Endometrial microvascular endothelial cells (primary cell): ENCODE results near the gene TH. TPM values are rescaled to one million over a fixed set of nuclear protein-coding genes. Genes with fewer than 3 reads are reported as not detected.

Experiments used
- in situ Hi-C: cut with HindIII; loops from 2 replicates; pipeline ENCODE4 v1.10.0; 2017; ENCODE audit warnings: low sequenced_read_pairs, low pct_unique_long_range_greater_than_20kb; ENCODE audit errors: inconsistent ontology term
- total RNA-seq: library from RNA; depleted of rRNA; stranded (reverse); fragments of >200 nt; gene quantifications from one replicate; pipeline ENCODE4 v1.2.3, GENCODE V29; 2015; ENCODE audit errors: inconsistent ontology term

Gene TH
- total RNA-seq, 1 donor from 2014 or later: not detected

DNA sequence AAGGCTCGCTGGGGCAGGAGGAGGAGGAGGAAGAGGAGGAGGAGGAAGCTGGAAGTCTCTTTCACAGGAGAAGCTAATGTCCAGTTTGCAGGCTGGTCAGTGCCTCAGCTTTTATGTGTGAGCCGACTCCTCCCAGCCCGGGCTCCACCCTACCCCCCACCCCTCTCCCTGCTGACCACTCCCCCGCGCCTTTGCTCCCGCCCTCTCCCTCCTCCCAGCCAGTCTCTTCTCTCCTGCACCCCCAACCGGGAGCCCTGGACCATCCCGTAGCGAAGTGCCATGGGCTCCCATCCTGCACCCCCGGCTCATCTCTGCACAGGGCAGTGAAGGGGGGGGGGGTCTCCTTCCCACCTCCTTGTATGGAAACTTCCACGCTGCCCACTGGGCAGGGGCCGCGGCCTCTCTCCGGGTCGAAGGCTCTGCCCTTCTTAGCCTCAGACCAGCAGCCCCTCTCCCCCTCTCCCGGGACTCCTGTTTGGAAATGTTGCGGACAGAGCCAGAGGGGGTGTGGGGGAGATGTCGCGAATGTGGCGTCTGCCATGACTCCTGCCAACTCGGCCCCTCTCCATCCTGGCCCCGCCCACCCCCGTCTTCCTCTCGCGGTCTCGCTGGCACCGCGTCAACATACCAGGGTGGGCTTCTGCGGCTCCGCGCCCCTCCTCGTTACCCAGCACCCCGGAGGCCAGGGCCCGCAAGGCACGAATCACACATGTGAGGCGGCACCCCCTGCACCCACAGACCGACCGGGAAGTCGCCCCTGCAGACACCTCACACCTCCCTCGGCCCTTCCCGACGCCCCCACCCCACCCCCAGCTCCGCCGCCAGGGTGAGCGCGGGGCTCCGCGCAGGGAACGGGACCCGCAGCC lies 34.2 kb downstream of the TH start:
- in situ Hi-C loops: no loop called here

DNA sequence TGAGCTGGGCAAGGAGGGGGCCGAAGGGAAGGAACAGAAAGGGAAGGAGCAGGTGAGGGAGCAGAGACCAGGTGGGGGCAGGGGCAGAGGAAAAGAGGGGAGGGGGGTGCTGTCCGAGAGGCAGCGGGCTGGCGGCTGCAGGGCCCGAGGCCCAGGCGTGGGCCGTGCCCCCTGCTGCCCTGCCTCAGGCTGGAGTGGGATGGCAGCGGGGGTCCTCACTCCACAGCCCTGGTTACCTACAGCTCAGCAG lies 34.7 kb downstream of the TH start:
- in situ Hi-C loops: no loop called here

DNA sequence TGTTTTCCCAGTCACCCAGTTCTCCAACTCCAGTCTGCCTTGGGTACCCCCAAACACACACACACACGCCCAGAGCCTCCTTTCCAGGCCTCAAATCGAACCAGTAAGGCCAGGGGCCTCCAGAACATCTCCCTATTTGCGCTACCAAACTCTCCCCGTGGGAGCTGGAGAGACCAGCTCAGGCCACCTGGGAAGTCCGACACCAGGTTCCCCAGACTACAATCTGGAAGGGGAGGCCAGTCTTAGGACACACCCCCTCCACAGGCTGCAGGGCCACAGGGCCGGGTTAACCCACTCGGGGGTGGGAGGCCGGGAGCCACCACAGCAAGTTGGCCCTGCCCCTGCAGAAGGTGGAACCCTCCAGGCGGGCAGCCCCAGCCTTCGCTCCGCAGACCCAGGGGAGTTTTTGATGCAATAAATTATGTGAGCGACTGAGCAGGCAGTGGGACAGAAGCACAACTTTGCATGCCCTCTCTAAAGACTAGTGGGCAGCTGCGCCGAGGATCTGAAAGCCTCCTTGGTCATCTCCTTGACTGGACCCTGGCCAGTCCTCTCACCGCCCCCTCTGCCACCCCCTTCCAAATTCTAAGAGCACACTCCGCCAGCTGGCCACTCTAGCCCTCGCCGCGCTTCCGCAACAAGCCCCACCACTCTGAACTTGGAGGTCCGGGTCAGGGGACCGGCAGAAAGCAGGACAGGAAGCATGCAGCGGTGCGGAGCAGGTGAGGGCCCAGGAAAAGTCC lies 35.2 kb downstream of the TH start:
- in situ Hi-C loops: no loop called here

DNA sequence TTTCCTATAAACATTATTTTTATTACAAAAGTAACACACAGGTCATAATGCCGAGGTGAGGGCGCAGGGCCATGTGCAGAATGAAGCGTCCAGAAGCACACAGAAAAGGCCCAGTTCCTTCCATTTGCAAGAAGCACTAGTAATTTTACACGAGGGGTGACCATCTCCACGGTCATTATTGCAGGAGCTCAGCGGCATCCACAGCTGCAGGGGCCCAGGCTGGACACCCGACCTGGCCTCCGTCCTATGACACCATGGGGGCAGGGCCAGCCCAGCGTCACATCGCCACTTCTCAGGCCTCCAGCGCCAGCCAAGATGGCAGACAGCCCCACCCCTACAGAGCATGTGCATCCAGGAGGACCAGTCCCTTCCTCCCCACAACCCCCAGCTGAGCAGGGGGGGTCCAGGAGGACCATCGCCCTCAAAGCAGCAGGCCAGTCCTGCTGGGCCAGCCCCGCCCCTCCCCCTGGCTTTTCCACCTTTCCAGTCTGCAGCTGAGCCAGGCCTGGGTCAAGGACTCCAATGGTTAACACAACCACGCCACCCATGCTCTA lies 35.9 kb downstream of the TH start:
- in situ Hi-C loops: no loop called here

DNA sequence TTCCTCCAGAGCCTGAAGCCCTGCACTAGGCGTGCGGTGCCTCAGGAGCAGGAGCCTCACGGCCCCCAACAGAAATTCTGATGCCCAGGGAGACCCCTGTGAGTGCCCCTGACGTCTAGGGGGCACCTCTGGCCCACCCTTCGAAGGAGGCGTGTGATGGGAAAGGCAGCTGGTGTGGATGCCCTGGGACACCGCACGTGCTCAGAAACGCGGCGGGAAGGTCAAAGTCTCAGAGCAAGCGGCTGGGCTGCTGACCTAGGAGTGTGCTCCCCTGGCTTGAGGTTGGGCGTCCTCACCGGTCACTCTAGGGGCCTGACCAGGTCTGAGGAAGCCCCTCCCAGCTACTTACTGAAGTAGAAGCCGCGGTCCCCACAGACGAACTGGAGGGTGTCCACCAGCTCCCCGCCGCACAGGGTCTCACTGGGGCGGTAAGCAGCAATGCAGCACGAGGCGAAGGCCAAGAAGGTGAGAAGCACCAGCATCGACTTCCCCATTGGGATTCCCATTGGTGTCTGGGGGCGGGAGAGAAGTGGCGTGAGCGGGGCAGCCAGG lies 36.5 kb downstream of the TH start:
- in situ Hi-C loops: no loop called here

DNA sequence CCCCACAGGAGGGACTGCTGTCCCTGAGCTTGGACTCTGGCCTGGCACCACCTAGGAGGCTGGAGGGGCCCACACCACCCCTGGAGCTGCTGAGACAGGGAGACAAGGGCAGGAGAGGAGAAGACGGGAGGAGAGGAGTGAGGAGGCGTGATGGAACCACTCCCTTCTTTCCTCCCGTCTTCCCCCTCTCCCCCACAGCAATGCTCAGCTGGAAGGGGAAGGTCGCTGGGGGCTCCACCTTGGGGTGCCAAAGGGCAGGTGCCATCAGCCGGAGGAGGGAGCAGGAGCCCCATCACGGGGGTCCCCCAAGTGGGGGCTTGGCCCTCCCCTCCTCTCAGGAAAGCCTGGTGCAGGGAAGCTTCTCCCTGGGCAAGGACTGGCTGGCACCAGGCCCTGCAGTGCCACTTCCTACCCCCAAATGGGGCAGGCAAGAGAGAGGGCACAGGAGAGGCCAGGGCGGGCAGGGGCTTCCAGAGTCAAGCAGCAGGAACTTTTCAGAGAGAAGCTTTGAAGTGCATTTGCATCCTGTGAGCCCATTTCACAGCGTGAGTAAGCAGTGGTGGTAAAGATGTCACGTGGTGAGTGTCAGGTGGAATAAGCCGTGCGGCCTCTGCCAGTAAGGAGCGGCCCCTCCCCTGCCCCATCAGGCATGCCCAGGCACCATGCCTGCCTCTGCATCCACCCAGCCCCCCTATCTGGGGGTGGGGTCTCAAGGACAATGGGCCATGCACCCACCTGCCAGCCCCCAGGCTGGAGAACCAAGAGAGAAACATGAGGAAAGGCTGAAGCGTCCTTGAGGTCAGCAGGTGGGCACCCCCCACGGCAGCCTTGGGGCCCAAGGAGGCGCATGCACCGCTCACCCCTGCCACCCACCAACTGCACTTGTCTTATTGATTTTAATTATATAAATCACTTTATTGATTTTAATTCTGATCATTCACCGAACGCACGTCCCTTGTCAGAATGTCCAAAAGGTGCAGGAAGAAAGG lies 37.3 kb downstream of the TH start:
- in situ Hi-C loops: no loop called here

DNA sequence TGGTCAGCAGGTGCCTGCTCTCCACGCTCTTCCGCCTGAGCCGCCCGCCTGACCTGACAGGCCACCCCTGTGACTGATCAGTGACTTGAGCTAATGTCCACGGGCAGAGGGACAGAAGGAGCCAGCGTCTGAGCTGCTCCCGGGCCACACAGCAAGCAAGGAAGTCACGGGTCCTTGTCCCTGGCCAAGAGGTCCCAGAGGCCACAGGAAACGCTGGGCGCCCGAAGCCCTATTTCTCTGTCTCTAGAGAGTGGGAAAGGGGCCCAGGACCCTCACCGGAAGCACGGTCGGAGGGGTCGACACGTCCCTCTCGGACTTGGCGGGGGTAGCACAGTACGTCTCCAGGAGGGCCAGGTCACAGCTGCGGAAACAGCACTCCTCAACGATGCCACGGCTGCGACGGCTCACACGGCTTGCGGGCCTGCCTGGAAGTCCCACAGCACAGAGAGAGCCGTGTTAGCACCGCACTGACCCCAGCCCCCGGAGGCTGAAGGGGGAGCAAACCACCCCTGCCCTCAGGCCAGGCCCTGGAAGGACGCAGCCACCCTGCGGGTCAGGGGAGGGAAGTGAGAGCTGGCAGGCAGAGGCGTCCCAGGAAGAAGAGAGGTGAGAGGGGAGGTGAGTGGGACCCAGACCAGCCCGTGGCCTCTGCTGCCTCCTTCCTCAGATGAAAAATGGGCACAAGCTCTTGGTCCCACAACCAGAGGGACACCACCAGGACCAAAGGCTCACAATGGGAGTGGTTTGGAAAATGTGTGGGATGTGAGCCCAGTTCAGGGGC lies 38.2 kb downstream of the TH start:
- in situ Hi-C loops: no loop called here

DNA sequence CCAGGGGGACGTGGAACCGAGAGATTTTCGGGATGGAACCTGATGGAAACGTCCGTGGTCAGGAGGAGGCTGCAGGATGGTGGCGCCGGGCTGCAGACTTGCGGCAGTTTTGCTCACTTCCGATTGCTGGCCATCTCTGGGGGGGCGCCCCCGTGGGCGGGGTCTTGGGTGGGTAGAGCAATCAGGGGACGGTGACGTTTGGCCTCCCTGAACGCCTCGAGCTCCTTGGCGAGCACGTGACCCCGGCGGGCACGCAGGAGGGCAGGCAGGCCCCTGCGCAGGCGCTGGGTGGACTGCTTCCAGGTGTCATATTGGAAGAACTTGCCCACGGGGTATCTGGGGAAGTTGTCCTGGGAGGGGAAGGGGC lies 38.8 kb downstream of the TH start:
- in situ Hi-C loops: no loop called here

DNA sequence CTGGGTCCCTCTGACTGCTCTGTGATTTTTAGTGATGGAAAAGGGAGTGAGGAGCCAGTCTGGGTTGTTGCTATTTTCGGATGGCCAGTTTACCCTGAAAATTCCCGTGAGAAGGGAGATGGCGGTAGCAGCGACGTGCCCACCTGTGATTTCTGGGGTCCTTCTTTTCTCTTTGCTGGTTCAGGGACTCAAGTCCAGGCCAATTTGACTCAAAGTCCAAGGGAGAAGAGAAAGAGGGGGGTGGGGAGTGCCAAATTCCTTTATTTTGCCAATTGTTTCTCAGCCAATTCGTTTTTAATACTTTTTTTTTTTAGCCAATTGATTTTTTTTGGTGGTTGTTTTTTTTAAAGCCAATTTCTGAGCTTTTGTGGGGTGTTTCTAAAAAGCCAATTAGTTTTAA lies 39.4 kb downstream of the TH start:
- in situ Hi-C loops: no loop called here

DNA sequence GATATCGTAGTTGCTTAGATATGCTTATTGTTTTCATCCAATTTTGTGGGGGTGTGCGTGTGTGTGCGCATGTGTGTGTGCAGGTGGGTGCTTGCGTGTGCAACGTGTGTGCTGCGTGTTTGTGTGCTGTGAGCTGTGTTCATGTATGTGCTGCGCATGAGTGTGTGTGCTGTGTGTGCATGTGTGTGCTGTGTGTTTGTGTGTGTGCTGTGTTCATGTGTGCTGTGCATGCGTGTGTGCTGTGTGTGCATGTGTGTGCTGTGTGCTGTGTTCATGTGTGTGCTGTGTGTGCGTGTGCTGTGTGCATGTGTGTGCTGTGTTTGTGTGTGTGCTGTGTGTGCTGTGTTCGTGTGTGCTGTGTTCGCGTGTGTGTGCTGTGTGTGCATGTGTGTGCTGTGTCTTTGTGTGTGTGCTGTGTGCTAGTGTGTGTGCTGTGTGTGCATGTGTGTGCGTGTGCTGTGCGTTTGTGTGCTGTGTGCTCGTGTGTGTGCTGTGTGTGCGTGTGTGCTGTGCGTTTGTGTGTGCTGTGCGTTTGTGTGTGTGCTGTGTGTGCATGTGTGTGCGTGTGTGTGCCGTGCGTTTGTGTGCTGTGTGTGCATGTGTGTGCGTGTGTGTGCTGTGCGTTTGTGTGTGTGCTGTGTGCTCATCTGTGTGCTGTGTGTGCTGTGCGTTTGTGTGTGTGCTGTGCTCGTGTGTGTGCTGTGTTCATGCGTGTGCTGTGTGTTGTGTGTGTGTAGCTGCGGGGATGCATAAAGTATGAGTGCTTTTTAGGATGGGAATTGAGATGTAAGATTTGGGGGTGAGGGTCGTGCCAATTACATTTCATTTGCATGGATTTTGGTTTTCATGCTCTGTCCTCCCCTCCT lies 40.0 kb downstream of the TH start:
- in situ Hi-C loops: no loop called here

DNA sequence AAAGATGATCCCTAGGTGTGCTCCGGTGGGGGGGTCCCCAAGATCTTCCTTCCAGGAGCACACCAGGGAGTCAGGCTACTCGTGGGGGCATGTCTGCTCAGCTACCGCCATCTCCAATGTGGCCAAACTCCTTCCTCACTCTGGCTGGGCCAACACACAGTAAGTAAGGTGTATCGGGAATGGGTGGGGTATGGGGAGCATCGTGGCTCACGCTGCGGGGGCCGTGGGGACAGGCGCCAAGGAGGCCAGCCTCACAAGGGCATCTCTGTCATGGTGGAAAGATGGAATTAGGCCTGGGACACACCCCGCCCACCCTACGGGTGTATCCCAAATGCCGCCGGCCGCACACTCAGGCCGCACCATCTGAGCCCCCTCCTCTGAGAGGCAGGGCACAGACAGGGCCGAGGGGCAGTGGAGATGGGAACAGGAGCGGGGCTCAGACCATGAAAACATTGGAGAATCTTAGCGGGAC lies 40.7 kb downstream of the TH start:
- in situ Hi-C loops: no loop called here

DNA sequence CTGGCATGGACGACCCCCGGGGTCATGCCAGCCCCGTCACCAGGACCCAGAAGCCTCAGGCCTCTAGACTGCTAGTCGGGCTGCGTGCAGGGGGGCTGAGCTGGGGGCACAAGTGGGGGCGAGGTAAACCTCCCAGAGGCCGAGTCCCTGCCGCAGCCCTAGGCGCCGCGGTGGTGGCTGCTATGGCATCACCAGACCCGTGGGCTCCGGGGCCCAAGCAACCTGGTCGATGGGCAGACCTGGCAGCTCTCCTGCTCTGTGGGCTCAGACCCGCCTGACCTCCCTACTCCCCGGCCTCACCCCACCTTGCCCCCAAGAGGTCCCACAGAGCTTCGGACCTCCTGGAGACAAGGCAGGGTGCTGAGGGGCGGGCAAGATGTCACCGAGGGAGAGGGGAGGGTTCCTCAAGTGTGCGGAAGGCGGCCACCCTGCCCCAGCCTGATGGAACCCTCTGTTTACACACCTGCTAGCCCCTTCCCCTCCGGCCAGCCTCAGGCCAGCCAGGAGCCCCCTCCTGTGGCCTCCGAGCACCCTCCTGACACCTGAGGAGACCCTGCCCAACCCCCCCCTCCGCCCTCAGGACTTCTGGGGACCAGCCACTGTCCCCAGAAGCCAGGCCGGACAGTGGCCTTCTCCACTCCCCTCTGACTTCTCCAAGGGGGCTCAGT lies 41.8 kb downstream of the TH start:
- in situ Hi-C loops: no loop called here

DNA sequence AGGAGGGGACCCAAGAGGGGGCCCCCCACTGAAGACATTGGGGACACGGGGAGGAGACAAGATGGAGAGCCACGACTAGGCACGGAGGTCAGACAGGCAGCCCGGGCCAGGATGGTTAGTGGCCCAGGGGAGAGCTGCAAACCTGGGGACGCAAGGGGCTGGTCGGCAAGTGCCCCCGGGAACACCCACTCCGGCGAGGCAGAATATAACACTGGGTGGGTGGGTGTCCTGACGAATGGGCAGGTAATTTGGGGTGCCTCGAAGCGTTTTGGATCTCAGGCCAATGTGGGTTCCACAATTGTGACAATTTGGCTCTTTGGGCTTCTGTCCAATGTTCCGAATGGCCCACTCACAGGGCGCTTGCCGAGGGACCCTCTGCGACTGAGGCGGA lies 42.3 kb downstream of the TH start:
- in situ Hi-C loops: no loop called here

DNA sequence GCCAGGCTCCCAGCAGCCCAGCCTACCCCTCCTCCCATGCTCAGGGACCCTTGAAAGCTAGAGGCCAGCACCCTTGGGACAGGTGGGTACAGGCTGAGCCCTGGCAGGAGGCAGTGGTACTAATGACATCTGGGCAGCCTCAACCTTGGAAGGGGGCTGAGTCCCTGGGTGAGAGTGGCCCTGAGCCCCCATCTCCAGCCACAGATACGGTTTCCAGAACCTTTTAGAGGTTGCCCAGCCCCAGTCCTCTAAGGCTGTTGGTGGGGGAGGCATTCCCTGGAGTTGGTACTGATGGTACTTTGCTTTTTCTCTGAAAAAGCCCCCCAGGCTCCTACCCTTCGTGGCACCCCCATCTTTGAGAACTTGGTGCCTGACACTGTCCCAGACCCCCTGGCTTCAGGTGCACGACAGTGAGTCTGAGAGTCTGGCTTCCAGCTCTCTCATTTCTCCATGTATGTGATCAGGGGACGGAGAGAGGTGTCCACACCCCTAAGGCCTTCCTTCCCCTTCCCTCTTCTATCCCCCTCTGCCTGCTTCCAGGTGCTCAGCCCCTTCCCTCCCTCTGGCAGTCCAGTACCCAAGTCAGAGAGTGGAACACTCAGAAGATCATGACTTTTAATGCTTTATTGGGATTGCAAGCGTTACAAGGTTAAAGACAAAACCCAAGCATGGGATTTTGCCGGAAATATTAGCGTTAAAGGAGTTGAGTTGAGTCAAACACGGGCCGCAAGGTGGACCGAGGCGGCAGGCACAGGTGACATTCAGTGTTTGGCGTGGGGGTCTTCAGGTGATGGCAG lies 42.9 kb downstream of the TH start:
- in situ Hi-C loops: no loop called here

DNA sequence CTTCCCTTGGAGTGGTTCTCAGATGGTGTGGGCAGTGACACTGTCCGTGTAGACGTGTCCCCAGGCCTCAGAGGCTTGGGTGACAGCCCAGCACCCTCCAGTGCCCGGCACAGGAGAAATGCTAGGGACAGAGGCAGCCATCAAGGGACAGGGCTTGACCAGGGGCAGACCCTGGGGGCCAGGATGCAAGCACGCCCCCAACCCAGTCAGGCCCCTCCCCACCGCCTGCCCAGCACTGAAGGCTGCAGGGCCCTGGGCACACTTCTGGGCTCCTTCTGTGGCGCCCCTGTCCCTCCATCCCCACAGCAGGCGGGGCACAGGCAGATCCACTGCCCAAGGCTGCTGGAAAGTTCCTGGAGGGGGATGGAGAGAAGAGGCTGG lies 43.5 kb downstream of the TH start:
- in situ Hi-C loops: no loop called here

DNA sequence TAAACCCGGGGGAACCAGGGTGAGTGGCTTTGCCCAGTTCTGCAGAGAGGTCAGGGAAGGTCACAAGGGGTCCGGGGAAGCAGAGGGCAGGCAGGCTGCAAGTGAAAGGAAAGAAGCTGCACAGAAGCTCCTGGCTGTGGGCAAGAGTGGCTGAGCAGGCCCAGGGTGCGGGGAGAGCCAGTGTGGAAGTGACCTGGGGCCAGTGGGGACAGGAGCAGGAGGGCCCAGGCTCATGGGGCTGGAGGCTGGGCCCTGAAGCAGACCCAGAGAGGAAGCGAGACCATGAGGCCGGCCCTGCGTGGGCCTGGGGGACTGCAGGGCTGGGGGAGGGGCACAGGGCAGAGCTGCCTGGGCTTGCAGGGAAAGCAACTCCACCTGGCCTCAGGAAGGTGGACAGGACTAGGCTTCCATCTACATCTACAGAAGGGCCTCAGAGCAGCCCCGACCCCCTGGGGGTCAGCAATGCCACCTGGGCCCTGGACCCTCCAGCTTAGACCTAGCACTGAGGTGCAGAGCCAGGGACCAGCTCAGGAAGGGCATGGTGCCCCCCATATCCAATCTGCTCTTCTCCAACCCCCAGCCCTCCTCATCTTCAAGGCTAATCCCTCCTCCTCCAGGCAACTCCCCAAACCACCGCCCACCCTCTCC lies 44.0 kb downstream of the TH start:
- in situ Hi-C loops: no loop called here
